Sigmoid colon (tissue), 4 donors: Measurements from ENCODE around the gene PRSS2.
"Not testable (repeated sequence)": the region's sequence is repeated elsewhere in the genome, so short reads cannot be mapped to it uniquely, and the experiment has no call there.

ENCODE experiments used
- EP300 ChIP-seq, 4 donors: sonication (generic); formaldehyde crosslinking; IDR thresholded peaks; one replicate each; pipeline ENCODE4 v1.6.1; 2017; ENCODE audit warnings: antibody characterized with exemption in 4 of 4
- POLR2A ChIP-seq, 2 donors: fragments of 450-650 bp; IDR thresholded peaks; one replicate each; pipeline ENCODE4 v1.6.1; 2016; ENCODE audit warnings: antibody characterized with exemption in 2 of 2, mild to moderate bottlenecking in 2 of 2, moderate library complexity in 2 of 2
- POLR2AphosphoS5 ChIP-seq, 4 donors: sonication (generic); formaldehyde crosslinking; IDR thresholded peaks; one replicate each; pipeline ENCODE4 v1.6.1; 2017; ENCODE audit warnings: antibody characterized with exemption in 4 of 4
- TF ChIP-seq, protein P1 (sequence below), 4 experiments: fragments of 450-650 bp in 3 of 4; fragments of 200-600 bp in 1 of 4; IDR thresholded peaks; one replicate each; pipeline ENCODE4 v1.5.1; 2016 to 2019; ENCODE audit warnings: antibody characterized with exemption in 4 of 4, mild to moderate bottlenecking in 3 of 4, moderate library complexity in 2 of 4

DNA sequence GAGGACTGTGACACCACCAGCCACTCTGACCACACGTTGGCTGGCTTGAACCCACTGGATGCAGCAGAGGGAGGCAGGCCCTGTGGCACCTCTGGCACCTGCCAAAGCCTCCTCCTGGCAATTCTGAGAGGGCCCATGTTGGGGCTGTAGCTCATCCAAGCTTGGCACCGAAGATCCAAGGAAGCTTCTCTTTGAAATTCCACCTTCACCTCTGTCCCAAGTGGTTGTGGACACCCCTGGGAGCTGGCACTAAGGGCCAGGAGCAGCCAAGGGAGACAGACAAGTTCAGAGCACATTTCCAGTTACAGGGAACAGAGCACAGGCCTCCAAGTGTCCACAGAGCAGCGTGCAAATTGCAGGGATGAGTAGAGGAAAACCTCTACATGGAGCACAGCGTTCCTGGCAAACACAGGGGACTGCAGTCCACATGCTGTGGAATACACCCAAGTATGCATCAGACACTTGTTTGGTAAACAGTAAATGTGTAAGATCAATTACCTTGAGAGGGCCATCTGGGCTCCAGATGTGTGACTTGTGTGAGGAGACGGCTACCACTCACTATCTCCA is 16.8 kb upstream of the PRSS2 start:
- TF ChIP-seq, protein P1, sequence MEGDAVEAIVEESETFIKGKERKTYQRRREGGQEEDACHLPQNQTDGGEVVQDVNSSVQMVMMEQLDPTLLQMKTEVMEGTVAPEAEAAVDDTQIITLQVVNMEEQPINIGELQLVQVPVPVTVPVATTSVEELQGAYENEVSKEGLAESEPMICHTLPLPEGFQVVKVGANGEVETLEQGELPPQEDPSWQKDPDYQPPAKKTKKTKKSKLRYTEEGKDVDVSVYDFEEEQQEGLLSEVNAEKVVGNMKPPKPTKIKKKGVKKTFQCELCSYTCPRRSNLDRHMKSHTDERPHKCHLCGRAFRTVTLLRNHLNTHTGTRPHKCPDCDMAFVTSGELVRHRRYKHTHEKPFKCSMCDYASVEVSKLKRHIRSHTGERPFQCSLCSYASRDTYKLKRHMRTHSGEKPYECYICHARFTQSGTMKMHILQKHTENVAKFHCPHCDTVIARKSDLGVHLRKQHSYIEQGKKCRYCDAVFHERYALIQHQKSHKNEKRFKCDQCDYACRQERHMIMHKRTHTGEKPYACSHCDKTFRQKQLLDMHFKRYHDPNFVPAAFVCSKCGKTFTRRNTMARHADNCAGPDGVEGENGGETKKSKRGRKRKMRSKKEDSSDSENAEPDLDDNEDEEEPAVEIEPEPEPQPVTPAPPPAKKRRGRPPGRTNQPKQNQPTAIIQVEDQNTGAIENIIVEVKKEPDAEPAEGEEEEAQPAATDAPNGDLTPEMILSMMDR (IDR thresholded peaks at IDR 0.05), result not testable (repeated sequence)
- not testable (repeated sequence) for TF ChIP-seq POLR2A, POLR2AphosphoS5, EP300 (IDR thresholded peaks at IDR 0.05)
